T-helper 1 cell treated with Interleukin-12 subunit alpha and Interleukin-12 subunit beta and Interleukin-4 antibody, amounts not matched to agents 30 ng/mL and 1 ng/mL, for 36 hours (primary cell): ENCODE data around the gene LIMD2. TPM values are rescaled to one million over a fixed set of nuclear protein-coding genes. Genes with fewer than 3 reads are reported as not detected.

Experiments used
- intact Hi-C: fragments of 100-400 bp; cut with micrococcal nuclease; formaldehyde crosslinking; loops from one replicate; pipeline ENCODE4 v1.15.1; 2024
- total RNA-seq: library from RNA; stranded (reverse); gene quantifications from 2 replicates; pipeline ENCODE4 v1.2.3, GENCODE V29; 2022

LIMD2 gene
- total RNA-seq, 1 donor from 2014 or later, result 637 TPM

GRCh38 chr17:63685578-63685977, 14.3 kb downstream of the LIMD2 start:
- intact Hi-C loops, result no loop called here

GRCh38 chr17:63685041-63685440, 14.9 kb downstream of the LIMD2 start:
- intact Hi-C loops, result no loop called here

GRCh38 chr17:63682981-63683380, 16.9 kb downstream of the LIMD2 start:
- intact Hi-C loops, result no loop called here

- intact Hi-C loops, result no loop called here
Measured at GRCh38 chr17:63682441-63682840, 17.5 kb downstream of the LIMD2 start.

- intact Hi-C loops, result no loop called here
Measured at GRCh38 chr17:63681530-63681929, 18.4 kb downstream of the LIMD2 start.

GRCh38 chr17:63680700-63681099, 19.2 kb downstream of the LIMD2 start:
- intact Hi-C loops, result no loop called here

GRCh38 chr17:63679214-63679613, 20.7 kb downstream of the LIMD2 start:
- intact Hi-C loops, result no loop called here

- intact Hi-C loops, result no loop called here
Measured at GRCh38 chr17:63676584-63676983, 23.3 kb downstream of the LIMD2 start.

GRCh38 chr17:63675607-63676546, 24.0 kb downstream of the LIMD2 start:
- intact Hi-C loops, result no loop called here

- intact Hi-C loops, result no loop called here
Measured at GRCh38 chr17:63675231-63675606, 24.7 kb downstream of the LIMD2 start.

- intact Hi-C loops, result no loop called here
Measured at GRCh38 chr17:63672856-63673255, 27.1 kb downstream of the LIMD2 start.

GRCh38 chr17:63665527-63666214, 34.3 kb downstream of the LIMD2 start:
- intact Hi-C loops, result no loop called here

- intact Hi-C loops, result no loop called here
Measured at GRCh38 chr17:63659850-63660249, 40.1 kb downstream of the LIMD2 start.

- intact Hi-C loops, result no loop called here
Measured at GRCh38 chr17:63658366-63658765, 41.6 kb downstream of the LIMD2 start.

GRCh38 chr17:63657786-63658185, 42.1 kb downstream of the LIMD2 start:
- intact Hi-C loops, result no loop called here

GRCh38 chr17:63653050-63653449, 46.9 kb downstream of the LIMD2 start:
- intact Hi-C loops, result no loop called here

GRCh38 chr17:63652106-63652505, 47.8 kb downstream of the LIMD2 start:
- intact Hi-C loops, result no loop called here

GRCh38 chr17:63649813-63650212, 50.1 kb downstream of the LIMD2 start:
- intact Hi-C loops, result no loop called here

GRCh38 chr17:63647936-63648335, 52.0 kb downstream of the LIMD2 start:
- intact Hi-C loops, result no loop called here

GRCh38 chr17:63647065-63647725, 52.7 kb downstream of the LIMD2 start:
- intact Hi-C loops, result no loop called here

GRCh38 chr17:63646488-63646806, 53.5 kb downstream of the LIMD2 start:
- intact Hi-C loops, result no loop called here
